ENCODE results near the gene ABCA12. TPM values are rescaled to one million over a fixed set of nuclear protein-coding genes. Genes with fewer than 3 reads are reported as not detected.

Gene ABCA12
- total RNA-seq, 1 donor from 2014 or later, result 0.17 TPM

- Histone ChIP-seq H3K4me1 (no peaks in the 10 kb centered on the region), H2AFZ (replicated peaks) (no peak overlapping the region), H3F3A (ENCODE audit: low read depth) (no peaks in the 10 kb centered on the region), H3K79me2 (ENCODE audit: low read depth) (no peaks in the 10 kb centered on the region), H3K4me3 (no peak overlapping the region), H3K27ac (no peak overlapping the region), H3K27me3 (no peaks in the 10 kb centered on the region), H3K36me3 (no peaks in the 10 kb centered on the region), H3K4me2 (no peak overlapping the region), H4K20me1 (ENCODE audit: low read depth) (no peaks in the 10 kb centered on the region), H3K9ac (no peak overlapping the region), H3K9me3 (ENCODE audit: low read depth) (no peaks in the 10 kb centered on the region)
- TF ChIP-seq CTCF (IDR thresholded peaks at IDR 0.05) (no peak), EZH2phosphoT487 (IDR thresholded peaks at IDR 0.05) (no peak), EZH2 (IDR thresholded peaks at IDR 0.05) (no peak)
- DNase-seq (ENCODE audit: low spot score), result no peak
- Mint-ChIP-seq H3K36me3 (no peaks in the 10 kb centered on the region), H3K27me3 (ENCODE audit: insufficient read depth, low read depth) (no peaks in the 10 kb centered on the region), H3K27ac (no peak overlapping the region), H3K4me3 (no peak overlapping the region), H3K9me3 (no peaks in the 10 kb centered on the region), H3K4me1 (no peaks in the 10 kb centered on the region)
These were observed 106.3 kb downstream of the ABCA12 start for GRCh38 chr2:215032153-215032552.

GRCh38 chr2:215031321-215031720 lies 107.1 kb downstream of the ABCA12 start:
- Histone ChIP-seq H3K79me2 (ENCODE audit: low read depth) (no peaks in the 10 kb centered on the region), H3K27ac (no peak overlapping the region), H3K27me3 (no peaks in the 10 kb centered on the region), H3K9me3 (ENCODE audit: low read depth) (no peaks in the 10 kb centered on the region), H3K36me3 (no peaks in the 10 kb centered on the region), H3K4me3 (no peak overlapping the region), H4K20me1 (ENCODE audit: low read depth) (no peaks in the 10 kb centered on the region), H3K4me1 (no peaks in the 10 kb centered on the region), H3F3A (ENCODE audit: low read depth) (no peaks in the 10 kb centered on the region), H3K4me2 (no peak overlapping the region), H3K9ac (no peak overlapping the region), H2AFZ (replicated peaks) (no peak overlapping the region)
- no peak overlapping the region for H3K4me3 Mint-ChIP-seq
- no peak for TF ChIP-seq EZH2phosphoT487 (IDR thresholded peaks at IDR 0.05)
- H3K9me3 Mint-ChIP-seq, result no peaks in the 10 kb centered on the region
- DNase-seq (ENCODE audit: low spot score), result no peak
- no peak overlapping the region for H3K27ac Mint-ChIP-seq
- no peaks in the 10 kb centered on the region for H3K27me3 Mint-ChIP-seq (ENCODE audit: insufficient read depth, low read depth)
- no peaks in the 10 kb centered on the region for H3K4me1 Mint-ChIP-seq
- H3K36me3 Mint-ChIP-seq, result no peaks in the 10 kb centered on the region

GRCh38 chr2:215029936-215030335 lies 108.5 kb downstream of the ABCA12 start:
- Histone ChIP-seq H3K4me1 (no peaks in the 10 kb centered on the region), H3K36me3 (no peaks in the 10 kb centered on the region), H3K9ac (no peak overlapping the region), H2AFZ (replicated peaks) (no peak overlapping the region), H3K9me3 (ENCODE audit: low read depth) (no peaks in the 10 kb centered on the region), H3K79me2 (ENCODE audit: low read depth) (no peaks in the 10 kb centered on the region), H3K27ac (no peak overlapping the region), H4K20me1 (ENCODE audit: low read depth) (no peaks in the 10 kb centered on the region), H3K4me2 (no peak overlapping the region), H3K27me3 (no peaks in the 10 kb centered on the region), H3K4me3 (no peak overlapping the region), H3F3A (ENCODE audit: low read depth) (no peaks in the 10 kb centered on the region)
- DNase-seq (ENCODE audit: low spot score), result no peak
- Mint-ChIP-seq H3K27me3 (ENCODE audit: insufficient read depth, low read depth) (no peaks in the 10 kb centered on the region), H3K9me3 (no peaks in the 10 kb centered on the region), H3K4me1 (no peaks in the 10 kb centered on the region), H3K4me3 (no peak overlapping the region), H3K36me3 (no peaks in the 10 kb centered on the region), H3K27ac (no peak overlapping the region)
- TF ChIP-seq EZH2 (IDR thresholded peaks at IDR 0.05), result no peak
- no peak for TF ChIP-seq EZH2phosphoT487 (IDR thresholded peaks at IDR 0.05)

- Histone ChIP-seq H4K20me1 (ENCODE audit: low read depth) (no peaks in the 10 kb centered on the region), H3K27ac (no peak overlapping the region), H3K4me1 (no peaks in the 10 kb centered on the region), H3K4me3 (no peak overlapping the region), H3K9me3 (ENCODE audit: low read depth) (no peaks in the 10 kb centered on the region), H3K9ac (no peak overlapping the region), H2AFZ (replicated peaks) (no peak overlapping the region), H3K4me2 (no peak overlapping the region), H3F3A (ENCODE audit: low read depth) (no peaks in the 10 kb centered on the region), H3K36me3 (no peaks in the 10 kb centered on the region), H3K79me2 (ENCODE audit: low read depth) (no peaks in the 10 kb centered on the region), H3K27me3 (no peaks in the 10 kb centered on the region)
- Mint-ChIP-seq H3K27ac (no peak overlapping the region), H3K9me3 (no peaks in the 10 kb centered on the region), H3K36me3 (no peaks in the 10 kb centered on the region), H3K4me1 (no peaks in the 10 kb centered on the region), H3K27me3 (ENCODE audit: insufficient read depth, low read depth) (no peaks in the 10 kb centered on the region), H3K4me3 (no peak overlapping the region)
- no peak for DNase-seq (ENCODE audit: low spot score)
- TF ChIP-seq EZH2phosphoT487 (IDR thresholded peaks at IDR 0.05) (no peak), CTCF (IDR thresholded peaks at IDR 0.05) (no peak), EZH2 (IDR thresholded peaks at IDR 0.05) (no peak)
These were observed 110.2 kb downstream of the ABCA12 start for GRCh38 chr2:215028231-215028630.
